LNCAP (cell line): Measurements from ENCODE around the gene EXOC7.

ENCODE experiments used
- CTCF ChIP-seq: fragments of 450-650 bp; IDR thresholded peaks from 2 replicates; pipeline ENCODE4 v1.5.1; 2017; ENCODE audit warnings: mild to moderate bottlenecking

The EXOC7 gene

GRCh38 chr17:76104896-76105231 lies 1.3 kb upstream of the EXOC7 start:
- no peak for TF ChIP-seq CTCF

GRCh38 chr17:76104140-76104895 lies 731 bp upstream of the EXOC7 start:
- TF ChIP-seq CTCF = no peak

- no peak for TF ChIP-seq CTCF
Measured at GRCh38 chr17:76102944-76103273, 678 bp downstream of the EXOC7 start.

- no peak for TF ChIP-seq CTCF
Measured at GRCh38 chr17:76097716-76098295, 5.8 kb downstream of the EXOC7 start.

GRCh38 chr17:76095943-76096342 lies 7.6 kb downstream of the EXOC7 start:
- TF ChIP-seq CTCF = no peak

GRCh38 chr17:76094046-76094445 lies 9.5 kb downstream of the EXOC7 start:
- no peak for TF ChIP-seq CTCF

- TF ChIP-seq CTCF = no peak
Measured at GRCh38 chr17:76092526-76093413, 10.8 kb downstream of the EXOC7 start.
